Anterior cingulate cortex (tissue), 58 donors: ENCODE measurements around the gene VWA8.
"Not testable (repeated sequence)": the region's sequence is repeated elsewhere in the genome, so short reads cannot be mapped to it uniquely, and the experiment has no call there.

ENCODE experiments used
- DNase-seq, 58 donors: peaks; one replicate each; lab custom pipeline; 2025; lab: John Stamatoyannopoulos, UW

VWA8 gene

DNA sequence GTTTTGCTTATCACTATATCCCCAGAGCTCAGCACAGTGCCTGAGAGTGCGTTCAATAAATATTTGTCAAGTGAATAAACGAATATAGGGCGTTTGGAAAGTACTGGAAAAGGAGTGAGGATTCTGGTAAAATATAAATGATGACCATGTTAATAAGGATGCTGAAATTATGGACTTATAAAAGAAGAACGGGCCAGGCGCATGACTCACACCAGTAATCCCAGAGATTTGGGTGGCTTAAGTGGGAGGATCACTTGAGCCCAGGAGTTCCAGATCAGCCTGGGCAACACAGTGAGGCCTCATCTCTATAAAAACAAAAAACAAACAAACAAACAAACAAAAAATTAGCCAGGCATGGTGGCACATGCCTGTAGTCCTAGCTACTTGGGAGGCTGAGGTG lies 198.1 kb downstream of the VWA8 start:
- no peak for DNase-seq

DNA sequence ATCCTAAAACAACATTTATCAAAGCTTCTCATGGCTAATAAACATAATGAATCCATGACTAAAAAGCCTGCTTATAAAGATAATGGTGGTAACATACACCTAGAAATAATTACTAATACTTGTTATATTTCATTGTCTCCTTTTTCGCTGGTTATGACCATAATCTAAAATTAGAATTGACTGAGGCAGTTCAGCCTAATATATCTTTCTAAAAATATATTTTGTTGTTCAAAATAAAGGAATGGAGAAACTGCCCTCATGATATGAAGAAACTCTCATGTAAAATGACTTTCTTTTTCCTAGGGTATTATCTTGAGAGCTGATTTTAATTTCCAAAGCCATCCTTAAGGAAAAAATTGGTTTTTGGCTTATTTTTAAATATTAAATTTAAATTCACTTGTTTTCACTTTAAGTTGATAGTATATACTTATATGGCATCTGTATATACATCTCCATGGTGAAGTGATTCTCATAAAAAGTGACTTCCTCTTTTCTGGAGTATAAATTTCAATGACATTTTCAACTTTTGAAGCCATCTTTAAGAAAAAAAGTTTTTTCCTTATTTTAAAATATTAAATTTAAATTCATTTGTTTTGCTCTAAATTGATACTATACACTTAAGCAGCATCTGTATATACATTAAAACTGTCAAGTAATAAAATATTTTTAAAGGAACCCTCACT lies 204.6 kb downstream of the VWA8 start:
- no peak for DNase-seq

- no peak for DNase-seq
These were observed 209.0 kb downstream of the VWA8 start for GRCh38 chr13:41751734-41752445.

DNA sequence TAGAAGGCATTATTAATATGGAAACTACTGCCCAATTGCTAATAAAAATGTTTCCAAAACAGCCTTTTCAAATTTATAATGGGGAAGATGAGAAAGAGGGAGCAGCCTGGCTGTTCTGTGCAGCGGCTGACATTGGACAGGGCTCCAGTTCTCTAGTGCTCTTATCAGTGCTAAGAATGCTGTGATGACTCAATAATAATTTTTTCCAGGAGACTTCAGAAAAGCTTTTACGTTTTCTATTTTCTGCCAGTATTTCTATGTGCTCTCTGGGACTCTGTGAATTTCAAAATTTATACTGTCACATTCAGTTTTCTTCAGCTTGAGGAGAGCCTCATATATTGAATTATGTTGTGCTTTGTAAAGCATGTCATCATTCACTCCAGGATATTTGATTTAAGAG lies 209.6 kb downstream of the VWA8 start:
- DNase-seq = no peak

GRCh38 chr13:41746259-41746658 lies 214.7 kb downstream of the VWA8 start:
- no peak for DNase-seq

DNA sequence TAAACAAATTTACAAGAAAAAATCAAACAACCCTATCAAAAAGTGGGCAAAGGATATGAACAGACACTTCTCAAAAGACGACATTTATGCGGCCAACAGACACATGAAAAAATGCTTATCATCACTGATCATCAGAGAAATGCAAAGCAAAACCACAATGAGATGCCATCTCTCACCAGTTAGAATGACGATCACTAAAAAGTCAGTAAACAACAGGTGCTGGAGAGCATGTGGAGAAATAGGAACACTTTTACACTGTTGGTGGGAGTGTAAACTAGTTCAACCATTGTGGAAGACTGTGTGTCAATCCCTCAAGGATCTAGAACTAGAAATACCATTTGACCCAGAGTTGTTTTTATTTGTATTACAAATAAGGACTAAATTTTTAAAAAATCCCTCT lies 215.4 kb downstream of the VWA8 start:
- DNase-seq = not testable (repeated sequence)

- no peak for DNase-seq
These were observed 217.9 kb downstream of the VWA8 start for GRCh38 chr13:41742917-41743552.

DNA sequence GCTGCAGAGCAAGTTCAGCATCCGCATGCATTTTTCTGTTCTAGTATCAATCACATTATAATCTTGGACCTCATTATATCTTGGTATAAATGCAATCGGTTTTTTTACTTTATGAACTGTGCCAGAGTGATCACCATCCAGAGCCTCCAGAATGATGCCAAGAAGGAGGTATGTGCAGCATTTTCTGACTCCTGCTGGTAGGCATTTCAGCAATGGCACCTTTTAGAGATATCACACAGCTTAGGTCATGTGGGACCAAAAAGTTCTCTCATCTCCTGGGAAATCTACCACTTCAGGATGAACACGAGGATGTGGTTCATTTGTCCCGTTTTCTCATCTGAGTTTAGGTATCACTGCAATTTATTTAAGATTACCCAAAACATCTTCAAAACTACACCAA lies 220.4 kb downstream of the VWA8 start:
- no peak for DNase-seq

- no peak for DNase-seq
These were observed 238.0 kb downstream of the VWA8 start for GRCh38 chr13:41722684-41723535.

GRCh38 chr13:41720839-41721561 lies 239.9 kb downstream of the VWA8 start:
- DNase-seq = no peak

DNA sequence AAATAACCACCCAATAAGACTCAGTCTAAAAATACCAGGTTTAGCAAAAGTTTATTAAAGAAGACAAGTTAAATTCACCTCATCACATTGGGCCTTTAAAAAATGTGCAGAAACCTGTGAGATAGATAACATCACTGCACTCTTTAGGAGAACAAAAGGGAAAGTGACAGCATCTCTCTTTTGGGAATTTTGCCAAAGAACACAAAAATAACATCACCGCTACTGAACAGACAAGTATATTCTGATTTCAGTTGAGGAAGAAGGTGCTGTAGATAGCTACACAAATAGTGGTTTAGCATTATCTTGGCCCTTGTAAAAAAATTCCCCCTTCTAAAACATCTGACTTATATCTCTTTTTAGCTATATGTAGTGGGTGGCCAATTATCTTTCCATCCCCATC lies 244.7 kb downstream of the VWA8 start:
- DNase-seq = no peak

DNA sequence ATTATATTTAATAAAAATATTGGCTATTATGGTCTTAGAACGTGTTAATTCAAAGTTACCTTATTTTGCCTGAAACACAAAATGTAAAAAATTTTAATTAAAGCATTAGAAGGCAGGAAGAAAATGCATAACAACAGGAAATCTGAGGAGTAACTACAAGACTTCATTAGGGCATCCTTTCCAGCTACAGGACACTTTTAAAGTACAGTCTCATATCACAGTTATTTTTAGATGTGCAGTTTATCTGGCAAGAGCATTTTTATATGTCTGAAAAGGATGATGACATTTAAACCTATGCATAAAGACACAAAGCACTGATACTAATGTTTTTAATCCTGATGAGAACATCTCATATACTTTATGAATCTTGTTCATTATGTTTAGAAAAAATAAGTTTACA lies 247.5 kb downstream of the VWA8 start:
- DNase-seq = no peak

DNA sequence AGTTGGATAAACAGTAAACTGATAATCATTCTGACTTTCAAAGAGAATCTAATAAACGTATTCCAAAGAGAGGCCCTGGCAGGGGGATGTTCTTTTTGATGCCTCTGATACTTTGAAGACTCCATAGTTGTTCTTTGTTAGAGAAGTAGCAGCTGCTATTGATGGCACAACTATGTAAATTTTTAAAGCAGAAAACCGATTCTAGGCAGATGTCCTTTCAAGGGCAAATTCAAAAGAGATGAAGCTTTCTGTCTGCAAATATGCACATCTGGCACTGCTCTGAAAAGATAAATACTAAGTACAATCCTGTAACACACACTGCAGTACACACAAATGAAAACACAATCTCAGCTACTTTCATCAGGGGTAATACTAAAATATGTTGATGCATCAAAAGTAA lies 250.1 kb downstream of the VWA8 start:
- no peak for DNase-seq

GRCh38 chr13:41709511-41709910 lies 251.4 kb downstream of the VWA8 start:
- DNase-seq = no peak

GRCh38 chr13:41708713-41709112 lies 252.2 kb downstream of the VWA8 start:
- DNase-seq = peak in 1 of 58 donors; percentile 2

GRCh38 chr13:41707194-41707821 lies 253.6 kb downstream of the VWA8 start:
- no peak for DNase-seq

DNA sequence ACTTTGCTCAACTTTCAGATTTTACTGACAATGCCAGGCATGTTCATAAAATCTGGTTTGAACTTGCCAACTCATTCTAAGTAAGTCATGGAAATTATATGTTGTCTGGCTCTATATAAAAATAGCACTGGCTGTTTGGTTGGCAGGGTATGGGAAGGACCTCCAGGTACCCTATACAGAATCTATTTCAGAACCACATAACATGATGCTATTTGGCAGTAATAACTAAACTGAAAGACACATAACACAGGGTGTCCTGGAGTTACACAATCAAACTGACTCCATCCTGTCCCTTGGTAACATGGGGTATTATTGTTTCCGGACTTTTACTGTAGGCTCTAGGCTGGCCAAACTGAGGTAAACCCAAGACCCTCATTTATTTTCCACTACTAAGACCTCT lies 254.8 kb downstream of the VWA8 start:
- DNase-seq = no peak

- DNase-seq = no peak
These were observed 258.4 kb downstream of the VWA8 start for GRCh38 chr13:41702540-41702939.

- no peak for DNase-seq
These were observed 259.2 kb downstream of the VWA8 start for GRCh38 chr13:41701676-41702075.
